ENCODE results near the gene TMEM80.

Gene TMEM80

DNA sequence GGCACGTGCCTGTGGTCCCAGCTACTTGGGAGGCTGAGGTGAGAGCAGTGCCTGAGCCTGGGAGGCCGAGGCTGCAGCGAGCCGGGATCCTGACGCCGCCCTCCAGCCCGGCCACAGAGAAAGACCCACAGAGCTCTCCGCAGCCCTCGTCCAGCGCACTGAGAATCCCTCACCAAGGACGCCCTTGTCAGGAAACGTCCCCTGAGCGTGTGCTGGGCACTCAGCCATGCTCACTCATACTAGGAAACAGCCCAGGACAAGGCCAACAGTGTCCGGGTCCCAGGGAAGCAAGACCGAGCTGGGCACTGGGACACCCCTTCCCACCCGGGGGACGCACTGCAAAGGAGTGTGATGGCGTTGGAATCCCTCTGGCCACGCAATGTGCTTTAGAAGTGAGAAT is 15.1 kb upstream of the TMEM80 start:
- H3K36me3 ChIP-seq (ENCODE audit: control insufficient read depth in 2 of 2, insufficient read depth in 1 of 2, low read length in 2 of 2): peaks cover 8 to 91% of the 10 kb centered on the region in 2 experiments; a peak in 2 of 3 replicates
- ChIA-PET CTCF (interaction anchor here (0.7 to 1.8 kb wide), 2 partner anchors 44 to 126 kb away, joined by 3 to 5 read pairs; no protein-coding TSS in a partner anchor), POLR2A (interaction anchor here (0.7 to 0.9 kb wide), 2 partner anchors 9 to 43 kb away, joined by 3 read pairs; no protein-coding TSS in a partner anchor)
- H3K9me3 ChIP-seq (ENCODE audit: control insufficient read depth, insufficient read depth, low read depth, low read length): no peaks in the 10 kb centered on the region
- no peak overlapping the region for H3K27ac ChIP-seq (ENCODE audit: extremely low read depth, low read depth, low read length)
- no peak overlapping the region for H3K4me3 ChIP-seq (ENCODE audit: low read depth, low read length)
- no peak for TF ChIP-seq ZNF837 (tag by site-specific recombination; IDR thresholded peaks at IDR 0.05)
- TF ChIP-seq ZNF10 (tag by site-specific recombination; IDR thresholded peaks at IDR 0.05): no peak
- TF ChIP-seq ZNF350 (tag by site-specific recombination; IDR thresholded peaks at IDR 0.05): no peak
- no peak for TF ChIP-seq ZNF510 (tag by site-specific recombination; IDR thresholded peaks at IDR 0.05; ENCODE audit: insufficient replicate concordance)
- TF ChIP-seq ZBTB17 (tag by site-specific recombination; IDR thresholded peaks at IDR 0.05): no peak
- no peak for TF ChIP-seq ZNF157 (tag by site-specific recombination; IDR thresholded peaks at IDR 0.05)
- TF ChIP-seq ZNF791 (tag by site-specific recombination; IDR thresholded peaks at IDR 0.05): no peak
- no peak for TF ChIP-seq BCL11B (tag by site-specific recombination; IDR thresholded peaks at IDR 0.05; ENCODE audit: low read depth)
- TF ChIP-seq GFI1B (tag by site-specific recombination; IDR thresholded peaks at IDR 0.05): no peak
- no peak for TF ChIP-seq KLF16 (tag by site-specific recombination; IDR thresholded peaks at IDR 0.05)
- TF ChIP-seq ZSCAN30 (tag by site-specific recombination; IDR thresholded peaks at IDR 0.05): no peak
- no peak for TF ChIP-seq ZNF843 (tag by site-specific recombination; IDR thresholded peaks at IDR 0.05)
- TF ChIP-seq OSR2 (tag by site-specific recombination; IDR thresholded peaks at IDR 0.05): no peak
- TF ChIP-seq ZNF23 (tag by site-specific recombination; IDR thresholded peaks at IDR 0.05; ENCODE audit: borderline replicate concordance): no peak
- no peak for TF ChIP-seq ZBTB21 (tag by site-specific recombination; IDR thresholded peaks at IDR 0.05)
- TF ChIP-seq, protein P1, sequence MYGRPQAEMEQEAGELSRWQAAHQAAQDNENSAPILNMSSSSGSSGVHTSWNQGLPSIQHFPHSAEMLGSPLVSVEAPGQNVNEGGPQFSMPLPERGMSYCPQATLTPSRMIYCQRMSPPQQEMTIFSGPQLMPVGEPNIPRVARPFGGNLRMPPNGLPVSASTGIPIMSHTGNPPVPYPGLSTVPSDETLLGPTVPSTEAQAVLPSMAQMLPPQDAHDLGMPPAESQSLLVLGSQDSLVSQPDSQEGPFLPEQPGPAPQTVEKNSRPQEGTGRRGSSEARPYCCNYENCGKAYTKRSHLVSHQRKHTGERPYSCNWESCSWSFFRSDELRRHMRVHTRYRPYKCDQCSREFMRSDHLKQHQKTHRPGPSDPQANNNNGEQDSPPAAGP (tag by site-specific recombination; IDR thresholded peaks at IDR 0.05): no peak
- TF ChIP-seq, protein P2, sequence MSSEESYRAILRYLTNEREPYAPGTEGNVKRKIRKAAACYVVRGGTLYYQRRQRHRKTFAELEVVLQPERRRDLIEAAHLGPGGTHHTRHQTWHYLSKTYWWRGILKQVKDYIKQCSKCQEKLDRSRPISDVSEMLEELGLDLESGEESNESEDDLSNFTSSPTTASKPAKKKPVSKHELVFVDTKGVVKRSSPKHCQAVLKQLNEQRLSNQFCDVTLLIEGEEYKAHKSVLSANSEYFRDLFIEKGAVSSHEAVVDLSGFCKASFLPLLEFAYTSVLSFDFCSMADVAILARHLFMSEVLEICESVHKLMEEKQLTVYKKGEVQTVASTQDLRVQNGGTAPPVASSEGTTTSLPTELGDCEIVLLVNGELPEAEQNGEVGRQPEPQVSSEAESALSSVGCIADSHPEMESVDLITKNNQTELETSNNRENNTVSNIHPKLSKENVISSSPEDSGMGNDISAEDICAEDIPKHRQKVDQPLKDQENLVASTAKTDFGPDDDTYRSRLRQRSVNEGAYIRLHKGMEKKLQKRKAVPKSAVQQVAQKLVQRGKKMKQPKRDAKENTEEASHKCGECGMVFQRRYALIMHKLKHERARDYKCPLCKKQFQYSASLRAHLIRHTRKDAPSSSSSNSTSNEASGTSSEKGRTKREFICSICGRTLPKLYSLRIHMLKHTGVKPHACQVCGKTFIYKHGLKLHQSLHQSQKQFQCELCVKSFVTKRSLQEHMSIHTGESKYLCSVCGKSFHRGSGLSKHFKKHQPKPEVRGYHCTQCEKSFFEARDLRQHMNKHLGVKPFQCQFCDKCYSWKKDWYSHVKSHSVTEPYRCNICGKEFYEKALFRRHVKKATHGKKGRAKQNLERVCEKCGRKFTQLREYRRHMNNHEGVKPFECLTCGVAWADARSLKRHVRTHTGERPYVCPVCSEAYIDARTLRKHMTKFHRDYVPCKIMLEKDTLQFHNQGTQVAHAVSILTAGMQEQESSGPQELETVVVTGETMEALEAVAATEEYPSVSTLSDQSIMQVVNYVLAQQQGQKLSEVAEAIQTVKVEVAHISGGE (tag by site-specific recombination; conservative IDR thresholded peaks at IDR 0.05; ENCODE audit: low read depth): no peak
- TF ChIP-seq HOXC10 (CRISPR knock-in tag; IDR thresholded peaks at IDR 0.05): no peak
- no peak for TF ChIP-seq ZFP3 (tag by site-specific recombination; IDR thresholded peaks at IDR 0.05; ENCODE audit: low read depth)
- no peaks in the 10 kb centered on the region for H3K4me1 ChIP-seq (ENCODE audit: control insufficient read depth, insufficient read depth, low read length)

DNA sequence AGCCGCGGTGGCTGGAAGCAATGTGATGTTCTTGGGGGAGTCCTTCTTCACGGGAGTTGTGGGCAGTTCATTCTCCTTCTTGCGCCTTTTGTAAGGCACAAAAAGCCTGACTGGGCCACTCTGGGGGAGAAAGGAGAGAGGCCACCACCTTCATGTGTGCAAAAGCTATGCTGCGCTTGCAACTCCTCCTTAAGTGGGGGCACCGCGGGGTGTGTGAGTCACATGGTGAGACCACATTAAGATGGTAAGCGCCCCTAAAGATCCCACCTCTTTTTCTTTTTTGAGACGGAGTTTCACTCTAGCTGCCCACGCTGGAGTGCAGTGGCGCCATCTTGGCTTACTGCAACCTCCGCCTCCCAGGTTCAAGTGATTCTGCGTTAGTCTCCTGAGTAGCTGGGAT is 14.6 kb upstream of the TMEM80 start:
- peaks cover 7 to 94% of the 10 kb centered on the region in 2 experiments; a peak in 2 of 3 replicates for H3K36me3 ChIP-seq (ENCODE audit: control insufficient read depth in 2 of 2, insufficient read depth in 1 of 2, low read length in 2 of 2)
- no peak overlapping the region for H3K4me3 ChIP-seq (ENCODE audit: low read depth, low read length)
- H3K9me3 ChIP-seq (ENCODE audit: control insufficient read depth, insufficient read depth, low read depth, low read length): no peaks in the 10 kb centered on the region
- no peak overlapping the region for H3K27ac ChIP-seq (ENCODE audit: extremely low read depth, low read depth, low read length)
- ChIA-PET POLR2A (interaction anchor here (0.7 to 1.5 kb wide), 3 partner anchors 9 to 43 kb away, joined by 3 to 6 read pairs (median 3); partner anchors contain the start of genes DEAF1 and TMEM80), CTCF (interaction anchor here (1.8 kb wide), 1 partner anchor 43 kb away, joined by 5 read pairs; no protein-coding TSS in a partner anchor)
- no peaks in the 10 kb centered on the region for H3K4me1 ChIP-seq (ENCODE audit: control insufficient read depth, insufficient read depth, low read length)
- TF ChIP-seq ZNF791 (tag by site-specific recombination; IDR thresholded peaks at IDR 0.05): no peak
- TF ChIP-seq, protein P3, sequence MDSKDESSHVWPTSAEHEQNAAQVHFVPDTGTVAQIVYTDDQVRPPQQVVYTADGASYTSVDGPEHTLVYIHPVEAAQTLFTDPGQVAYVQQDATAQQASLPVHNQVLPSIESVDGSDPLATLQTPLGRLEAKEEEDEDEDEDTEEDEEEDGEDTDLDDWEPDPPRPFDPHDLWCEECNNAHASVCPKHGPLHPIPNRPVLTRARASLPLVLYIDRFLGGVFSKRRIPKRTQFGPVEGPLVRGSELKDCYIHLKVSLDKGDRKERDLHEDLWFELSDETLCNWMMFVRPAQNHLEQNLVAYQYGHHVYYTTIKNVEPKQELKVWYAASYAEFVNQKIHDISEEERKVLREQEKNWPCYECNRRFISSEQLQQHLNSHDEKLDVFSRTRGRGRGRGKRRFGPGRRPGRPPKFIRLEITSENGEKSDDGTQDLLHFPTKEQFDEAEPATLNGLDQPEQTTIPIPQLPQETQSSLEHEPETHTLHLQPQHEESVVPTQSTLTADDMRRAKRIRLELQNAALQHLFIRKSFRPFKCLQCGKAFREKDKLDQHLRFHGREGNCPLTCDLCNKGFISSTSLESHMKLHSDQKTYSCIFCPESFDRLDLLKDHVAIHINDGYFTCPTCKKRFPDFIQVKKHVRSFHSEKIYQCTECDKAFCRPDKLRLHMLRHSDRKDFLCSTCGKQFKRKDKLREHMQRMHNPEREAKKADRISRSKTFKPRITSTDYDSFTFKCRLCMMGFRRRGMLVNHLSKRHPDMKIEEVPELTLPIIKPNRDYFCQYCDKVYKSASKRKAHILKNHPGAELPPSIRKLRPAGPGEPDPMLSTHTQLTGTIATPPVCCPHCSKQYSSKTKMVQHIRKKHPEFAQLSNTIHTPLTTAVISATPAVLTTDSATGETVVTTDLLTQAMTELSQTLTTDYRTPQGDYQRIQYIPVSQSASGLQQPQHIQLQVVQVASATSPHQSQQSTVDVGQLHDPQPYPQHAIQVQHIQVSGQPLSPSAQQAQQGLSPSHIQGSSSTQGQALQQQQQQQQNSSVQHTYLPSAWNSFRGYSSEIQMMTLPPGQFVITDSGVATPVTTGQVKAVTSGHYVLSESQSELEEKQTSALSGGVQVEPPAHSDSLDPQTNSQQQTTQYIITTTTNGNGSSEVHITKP (tag by site-specific recombination; IDR thresholded peaks at IDR 0.05): no peak
- TF ChIP-seq, protein P4, sequence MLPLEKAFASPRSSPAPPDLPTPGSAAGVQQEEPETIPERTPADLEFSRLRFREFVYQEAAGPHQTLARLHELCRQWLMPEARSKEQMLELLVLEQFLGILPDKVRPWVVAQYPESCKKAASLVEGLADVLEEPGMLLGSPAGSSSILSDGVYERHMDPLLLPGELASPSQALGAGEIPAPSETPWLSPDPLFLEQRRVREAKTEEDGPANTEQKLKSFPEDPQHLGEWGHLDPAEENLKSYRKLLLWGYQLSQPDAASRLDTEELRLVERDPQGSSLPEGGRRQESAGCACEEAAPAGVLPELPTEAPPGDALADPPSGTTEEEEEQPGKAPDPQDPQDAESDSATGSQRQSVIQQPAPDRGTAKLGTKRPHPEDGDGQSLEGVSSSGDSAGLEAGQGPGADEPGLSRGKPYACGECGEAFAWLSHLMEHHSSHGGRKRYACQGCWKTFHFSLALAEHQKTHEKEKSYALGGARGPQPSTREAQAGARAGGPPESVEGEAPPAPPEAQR (tag by site-specific recombination; IDR thresholded peaks at IDR 0.05): no peak
- no peak for TF ChIP-seq ZNF335 (tag by site-specific recombination; conservative IDR thresholded peaks at IDR 0.05)
- no peak for TF ChIP-seq ZNF133 (tag by site-specific recombination; IDR thresholded peaks at IDR 0.05)
- no peak for TF ChIP-seq KLF8 (tag by site-specific recombination; IDR thresholded peaks at IDR 0.05)
- TF ChIP-seq BCL11A (tag by site-specific recombination; IDR thresholded peaks at IDR 0.05; ENCODE audit: low read depth): no peak
- TF ChIP-seq, protein P5, sequence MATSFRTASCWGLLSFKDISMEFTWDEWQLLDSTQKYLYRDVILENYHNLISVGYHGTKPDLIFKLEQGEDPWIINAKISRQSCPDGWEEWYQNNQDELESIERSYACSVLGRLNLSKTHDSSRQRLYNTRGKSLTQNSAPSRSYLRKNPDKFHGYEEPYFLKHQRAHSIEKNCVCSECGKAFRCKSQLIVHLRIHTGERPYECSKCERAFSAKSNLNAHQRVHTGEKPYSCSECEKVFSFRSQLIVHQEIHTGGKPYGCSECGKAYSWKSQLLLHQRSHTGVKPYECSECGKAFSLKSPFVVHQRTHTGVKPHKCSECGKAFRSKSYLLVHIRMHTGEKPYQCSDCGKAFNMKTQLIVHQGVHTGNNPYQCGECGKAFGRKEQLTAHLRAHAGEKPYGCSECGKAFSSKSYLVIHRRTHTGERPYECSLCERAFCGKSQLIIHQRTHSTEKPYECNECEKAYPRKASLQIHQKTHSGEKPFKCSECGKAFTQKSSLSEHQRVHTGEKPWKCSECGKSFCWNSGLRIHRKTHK (tag by site-specific recombination; IDR thresholded peaks at IDR 0.05): no peak
